A673 (cell line): Measurements from ENCODE around the gene CUX1.

ENCODE experiments used
- EZH2 ChIP-seq: fragments of 200-600 bp; sonication (generic); IDR thresholded peaks from 2 replicates; pipeline ENCODE4 v1.6.1; 2017; ENCODE audit warnings: borderline replicate concordance, low read depth, mild to moderate bottlenecking, mixed read lengths, antibody characterized with exemption, low read length; ENCODE audit not compliant: poor library complexity, severe bottlenecking
- TF ChIP-seq, protein P1 (sequence below): fragments of 300-800, 200-600 bp; sonication (generic); conservative IDR thresholded peaks from 2 replicates; pipeline ENCODE4 v1.5.1; 2017; ENCODE audit warnings: low read depth, mild to moderate bottlenecking, antibody characterized with exemption, low read length, moderate library complexity, mixed read lengths

GRCh38 chr7:102120666-102121195, 303.3 kb downstream of the CUX1 start:
- TF ChIP-seq, protein P1, sequence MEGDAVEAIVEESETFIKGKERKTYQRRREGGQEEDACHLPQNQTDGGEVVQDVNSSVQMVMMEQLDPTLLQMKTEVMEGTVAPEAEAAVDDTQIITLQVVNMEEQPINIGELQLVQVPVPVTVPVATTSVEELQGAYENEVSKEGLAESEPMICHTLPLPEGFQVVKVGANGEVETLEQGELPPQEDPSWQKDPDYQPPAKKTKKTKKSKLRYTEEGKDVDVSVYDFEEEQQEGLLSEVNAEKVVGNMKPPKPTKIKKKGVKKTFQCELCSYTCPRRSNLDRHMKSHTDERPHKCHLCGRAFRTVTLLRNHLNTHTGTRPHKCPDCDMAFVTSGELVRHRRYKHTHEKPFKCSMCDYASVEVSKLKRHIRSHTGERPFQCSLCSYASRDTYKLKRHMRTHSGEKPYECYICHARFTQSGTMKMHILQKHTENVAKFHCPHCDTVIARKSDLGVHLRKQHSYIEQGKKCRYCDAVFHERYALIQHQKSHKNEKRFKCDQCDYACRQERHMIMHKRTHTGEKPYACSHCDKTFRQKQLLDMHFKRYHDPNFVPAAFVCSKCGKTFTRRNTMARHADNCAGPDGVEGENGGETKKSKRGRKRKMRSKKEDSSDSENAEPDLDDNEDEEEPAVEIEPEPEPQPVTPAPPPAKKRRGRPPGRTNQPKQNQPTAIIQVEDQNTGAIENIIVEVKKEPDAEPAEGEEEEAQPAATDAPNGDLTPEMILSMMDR = no peak
- TF ChIP-seq EZH2 = no peak
